Mesendoderm (in vitro differentiated cells): ENCODE measurements around the gene TMEM38A.
A peak's percentile ranks its signal among the peaks of the same experiment; 100 is the strongest.

Source experiments
- DNase-seq: peaks from one replicate; pipeline ENCODE4 v3.0.0; 2013
- H2AK5ac ChIP-seq: 2 replicates; pipeline ENCODE4 v1.6.1; 2013; ENCODE audit warnings: low read length, inconsistent platforms
- H2BK120ac ChIP-seq: 2 replicates; pipeline ENCODE4 v1.6.1; 2013; ENCODE audit warnings: low read depth, mild to moderate bottlenecking, low read length, moderate library complexity, mixed read lengths
- H2BK15ac ChIP-seq: replicated peaks from 2 replicates; pipeline ENCODE4 v1.6.1; 2013; ENCODE audit warnings: low read depth, mild to moderate bottlenecking, moderate library complexity
- H2BK5ac ChIP-seq: 2 replicates; pipeline ENCODE4 v1.6.1; 2013; ENCODE audit warnings: low read length, inconsistent platforms
- H3K18ac ChIP-seq: 2 replicates; pipeline ENCODE4 v1.6.1; 2013; ENCODE audit warnings: mild to moderate bottlenecking, low read length, mixed read lengths
- H3K23ac ChIP-seq: one replicate; pipeline ENCODE4 v1.6.1; 2013; ENCODE audit warnings: low read length
- H3K27ac ChIP-seq: 2 replicates; pipeline ENCODE4 v1.5.1; 2013; ENCODE audit warnings: low read depth, mild to moderate bottlenecking, inconsistent platforms, low read length, moderate library complexity
- H3K27me3 ChIP-seq: 2 replicates; pipeline ENCODE4 v1.6.1; 2013; ENCODE audit warnings: low read length, control low read depth, mild to moderate bottlenecking, inconsistent platforms; ENCODE audit not compliant: insufficient read depth, poor library complexity
- H3K36me3 ChIP-seq: 2 replicates; pipeline ENCODE4 v1.6.1; 2013; ENCODE audit warnings: low read length, inconsistent platforms; ENCODE audit not compliant: control insufficient read depth, insufficient read depth
- H3K4ac ChIP-seq: one replicate; pipeline ENCODE4 v1.6.1; 2013; ENCODE audit warnings: low read depth, mild to moderate bottlenecking, low read length, moderate library complexity
- H3K4me1 ChIP-seq: 2 replicates; pipeline ENCODE4 v1.6.1; 2013; ENCODE audit warnings: low read depth, low read length, inconsistent platforms; ENCODE audit not compliant: control insufficient read depth
- H3K4me2 ChIP-seq: 2 replicates; pipeline ENCODE4 v1.6.1; 2013; ENCODE audit warnings: low read length
- H3K4me3 ChIP-seq: 2 replicates; pipeline ENCODE4 v1.5.1; 2013; ENCODE audit warnings: mild to moderate bottlenecking, low read length
- H3K56ac ChIP-seq: one replicate; pipeline ENCODE4 v1.6.1; 2013; ENCODE audit warnings: low read length
- H3K79me1 ChIP-seq: 2 replicates; pipeline ENCODE4 v1.6.1; 2013; ENCODE audit warnings: low read length, inconsistent platforms
- H3K79me2 ChIP-seq: 2 replicates; pipeline ENCODE4 v1.6.1; 2013; ENCODE audit warnings: mild to moderate bottlenecking, low read length; ENCODE audit not compliant: control insufficient read depth, insufficient read depth
- H3K9ac ChIP-seq: 2 replicates; pipeline ENCODE4 v1.6.1; 2013; ENCODE audit warnings: low read length, inconsistent platforms
- H4K5ac ChIP-seq: one replicate; pipeline ENCODE4 v1.6.1; 2013; ENCODE audit warnings: low read length
- H4K8ac ChIP-seq: one replicate; pipeline ENCODE4 v1.6.1; 2013; ENCODE audit warnings: low read depth, mild to moderate bottlenecking, control low read depth, low read length, moderate library complexity
- WGBS: extraction: QIAGEN DNeasy Blood & Tissue Kit; methylation state at CpG from one replicate; pipeline ENCODE4 v1.1.7; 2013; ENCODE audit warnings: low lambda C conversion rate, missing lambda C conversion rate; ENCODE audit not compliant: insufficient coverage; ENCODE audit errors: extremely low coverage; 5-methylcytosine and 5-hydroxymethylcytosine counted together

Gene TMEM38A

DNA sequence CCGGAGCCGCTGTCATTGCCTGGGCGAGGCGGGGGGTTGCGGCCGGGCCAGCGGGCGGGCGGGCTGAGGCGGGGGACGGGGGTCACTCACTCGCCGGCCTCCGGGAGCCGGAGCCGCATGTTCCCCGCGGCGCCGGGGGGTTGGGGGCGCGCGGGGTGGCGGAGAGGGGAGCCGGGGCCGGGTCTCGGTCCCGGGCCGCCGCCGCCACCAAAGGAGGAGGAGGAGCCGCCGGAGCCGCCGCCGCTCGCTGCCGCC lies 33.1 kb upstream of the TMEM38A start:
- Histone ChIP-seq H3K18ac (peak overlapping the region; percentile 7), H2AK5ac (no peak overlapping the region)
- no CpG with 5 or more reads among the region's 38 CpGs for WGBS

DNA sequence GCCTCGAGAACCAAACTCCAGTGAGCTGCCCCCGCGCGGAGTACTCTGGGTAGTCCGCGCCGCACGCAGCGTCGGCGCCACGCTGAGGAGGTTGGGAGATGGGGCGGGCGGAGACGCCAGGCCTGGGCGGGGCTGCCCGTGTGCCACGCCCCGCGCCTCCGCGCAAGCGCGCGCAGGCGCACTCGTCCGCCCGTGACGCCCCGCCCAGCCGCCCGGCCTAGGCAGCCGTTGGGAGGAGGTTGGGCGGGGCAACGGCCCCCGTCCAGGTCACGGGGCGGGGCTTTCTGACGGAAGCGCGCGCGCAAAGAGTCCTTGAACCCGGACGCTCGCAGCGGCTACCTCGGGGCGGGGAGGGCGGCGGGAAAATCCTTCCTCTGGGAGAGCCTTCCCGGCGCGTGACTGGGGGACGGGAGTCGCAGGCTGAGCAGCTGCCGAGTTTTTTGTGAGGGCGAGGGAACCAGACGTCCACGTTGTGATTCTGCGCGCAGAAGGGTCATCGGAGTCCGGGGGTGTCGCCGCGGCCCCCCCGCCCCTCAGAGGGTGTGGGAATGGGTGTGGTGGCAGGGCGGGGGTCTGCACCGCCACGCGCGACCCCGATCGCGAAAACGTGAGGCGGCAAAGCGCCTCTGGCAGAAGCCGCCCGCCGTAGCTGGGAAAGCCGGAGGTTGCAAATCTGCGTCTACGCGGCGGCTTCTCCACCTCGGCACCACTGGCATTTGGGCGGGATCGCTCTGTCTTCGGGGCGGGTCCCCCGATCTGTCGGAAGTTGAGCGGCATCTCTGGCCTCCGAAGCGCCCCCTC lies 32.6 kb upstream of the TMEM38A start, which contains the start of gene MED26:
Gene MED26, minus strand, starts transcription at position 22 of the 801 bp plus-strand sequence. CDS start 261 bp downstream, outside the sequence.
- no peak within 1 kb of the TSS for H2BK120ac ChIP-seq
- H3K18ac ChIP-seq: peak within 1 kb of the TSS; percentile 54
- H3K9ac ChIP-seq: peak within 1 kb of the TSS; percentile 94
- H3K27ac ChIP-seq: peak within 1 kb of the TSS; percentile 94
- peak within 1 kb of the TSS; percentile 82 for H3K4me2 ChIP-seq
- peaks cover 3% of the 10 kb centered on the region for H3K4me1 ChIP-seq
- peak within 1 kb of the TSS; percentile 84 for H3K4ac ChIP-seq
- WGBS: no CpG with 5 or more reads among the region's 98 CpGs
- H3K79me2 ChIP-seq: peaks cover 43% of the 10 kb centered on the region
- H3K4me3 ChIP-seq: peak within 1 kb of the TSS; percentile 86
- H2BK15ac ChIP-seq: no peak within 1 kb of the TSS
- H4K5ac ChIP-seq: no peak within 1 kb of the TSS
- H2BK5ac ChIP-seq: no peak within 1 kb of the TSS
- H3K79me1 ChIP-seq: peaks cover 17% of the 10 kb centered on the region
- H2AK5ac ChIP-seq: no peak within 1 kb of the TSS
- H3K56ac ChIP-seq: peak within 1 kb of the TSS; percentile 97
- peak; percentile 94 for DNase-seq
- H3K27me3 ChIP-seq: no peaks in the 10 kb centered on the region
- peaks cover 5% of the 10 kb centered on the region for H3K36me3 ChIP-seq
- H4K8ac ChIP-seq: peak within 1 kb of the TSS; percentile 28
- H3K23ac ChIP-seq: no peak within 1 kb of the TSS

More for the DNA sequence above, 33.1 kb upstream of the TMEM38A start:
- Histone ChIP-seq H3K36me3 (peaks cover 5% of the 10 kb centered on the region), H2BK5ac (no peak overlapping the region), H3K79me2 (peaks cover 48% of the 10 kb centered on the region), H3K79me1 (peaks cover 21% of the 10 kb centered on the region), H2BK15ac (no peak overlapping the region), H3K4me2 (peak overlapping the region; percentile 38), H3K4ac (peak overlapping the region; percentile 84), H4K8ac (no peak overlapping the region), H3K27me3 (no peaks in the 10 kb centered on the region), H4K5ac (no peak overlapping the region), H3K9ac (peak overlapping the region; percentile 68), H3K23ac (no peak overlapping the region), H3K4me3 (peak overlapping the region; percentile 68), H3K4me1 (peaks cover 3% of the 10 kb centered on the region), H3K56ac (peak overlapping the region; percentile 84), H3K27ac (no peak overlapping the region), H2BK120ac (no peak overlapping the region)
- DNase-seq: no peak

GRCh38 chr19:16628984-16629691 lies 31.8 kb upstream of the TMEM38A start:
- Histone ChIP-seq H3K56ac (peak overlapping the region; percentile 97), H3K9ac (peak overlapping the region; percentile 94), H3K79me1 (peaks cover 15% of the 10 kb centered on the region), H3K27me3 (no peaks in the 10 kb centered on the region), H2BK120ac (no peak overlapping the region), H3K4me1 (peaks cover 3% of the 10 kb centered on the region), H3K79me2 (peaks cover 35% of the 10 kb centered on the region), H3K4me3 (no peak overlapping the region), H3K18ac (peak overlapping the region; percentile 54), H4K8ac (peak overlapping the region; percentile 28), H2AK5ac (no peak overlapping the region), H3K36me3 (peaks cover 5% of the 10 kb centered on the region), H2BK5ac (no peak overlapping the region), H3K4me2 (peak overlapping the region; percentile 17), H4K5ac (no peak overlapping the region), H2BK15ac (no peak overlapping the region), H3K27ac (no peak overlapping the region), H3K4ac (no peak overlapping the region), H3K23ac (no peak overlapping the region)
- WGBS: no CpG with 5 or more reads among the region's 23 CpGs
- peak; percentile 26 for DNase-seq

DNA sequence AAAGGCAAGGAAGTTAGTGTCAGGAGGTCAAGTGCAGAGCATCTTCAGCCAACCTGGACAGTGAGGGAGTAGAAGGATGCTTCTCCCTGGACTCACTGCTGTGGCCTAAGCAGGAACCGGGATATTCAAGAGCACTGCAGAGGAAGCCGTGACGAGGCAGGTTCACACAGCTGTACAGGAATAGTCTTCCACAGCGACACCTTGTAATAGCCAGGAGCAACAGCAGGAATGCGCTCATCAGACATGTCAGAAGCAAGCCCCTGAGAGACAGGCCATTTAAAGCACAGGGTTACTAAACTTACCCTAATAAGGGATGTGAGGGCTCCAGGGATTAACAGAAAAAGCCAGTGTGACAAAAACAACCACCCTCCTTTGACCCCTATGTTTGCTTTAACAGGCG lies 29.5 kb upstream of the TMEM38A start:
- Histone ChIP-seq H3K27me3 (no peaks in the 10 kb centered on the region), H3K18ac (no peak overlapping the region), H2BK5ac (no peak overlapping the region), H3K56ac (no peak overlapping the region), H3K27ac (no peak overlapping the region), H3K9ac (no peak overlapping the region), H4K5ac (no peak overlapping the region), H4K8ac (no peak overlapping the region), H2AK5ac (no peak overlapping the region), H2BK15ac (no peak overlapping the region), H3K23ac (no peak overlapping the region), H3K4me2 (no peak overlapping the region), H3K4me1 (peaks cover 2% of the 10 kb centered on the region), H3K79me1 (peaks cover 4% of the 10 kb centered on the region), H2BK120ac (no peak overlapping the region), H3K79me2 (peaks cover 12% of the 10 kb centered on the region), H3K4me3 (no peak overlapping the region), H3K4ac (no peak overlapping the region), H3K36me3 (peaks cover 4% of the 10 kb centered on the region)
- WGBS: no CpG with 5 or more reads among the region's 6 CpGs
- no peak for DNase-seq

DNA sequence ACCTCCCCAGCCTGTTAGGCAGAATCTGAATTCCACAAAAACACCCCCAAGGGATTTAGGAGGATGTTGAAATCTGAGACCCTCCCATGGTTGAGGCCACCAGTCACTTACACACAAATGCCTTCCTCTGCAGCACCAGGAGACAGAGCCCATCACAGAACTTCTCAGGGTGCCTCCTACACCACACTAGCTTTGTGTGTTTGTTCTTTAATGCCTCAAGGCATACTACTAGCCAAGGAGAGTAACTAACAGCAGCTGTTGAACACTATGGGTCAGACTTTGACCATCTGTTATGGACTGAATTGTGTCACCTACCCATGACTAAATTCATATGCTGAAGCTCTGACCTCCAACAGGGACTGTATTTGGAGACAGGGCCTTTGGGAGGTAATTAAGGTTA lies 23.4 kb upstream of the TMEM38A start:
- DNase-seq: peak; percentile 33
- H3K18ac ChIP-seq: no peak overlapping the region
- H2BK120ac ChIP-seq: no peak overlapping the region
- no peak overlapping the region for H3K9ac ChIP-seq
- H3K4ac ChIP-seq: no peak overlapping the region
- peaks cover 3% of the 10 kb centered on the region for H3K36me3 ChIP-seq
- H4K5ac ChIP-seq: no peak overlapping the region
- no peak overlapping the region for H2BK5ac ChIP-seq
- peaks cover 6% of the 10 kb centered on the region for H3K79me2 ChIP-seq
- H3K23ac ChIP-seq: no peak overlapping the region
- H3K27ac ChIP-seq: no peak overlapping the region
- H3K4me2 ChIP-seq: no peak overlapping the region
- no peaks in the 10 kb centered on the region for H3K4me1 ChIP-seq
- H3K27me3 ChIP-seq: no peaks in the 10 kb centered on the region
- H3K56ac ChIP-seq: no peak overlapping the region
- H2AK5ac ChIP-seq: no peak overlapping the region
- no peak overlapping the region for H3K4me3 ChIP-seq
- H3K79me1 ChIP-seq: peaks cover 5% of the 10 kb centered on the region
- H2BK15ac ChIP-seq: no peak overlapping the region
- H4K8ac ChIP-seq: no peak overlapping the region
